ENCODE results near the gene TGFBRAP1.

- TF ChIP-seq CTCF (conservative IDR thresholded peaks at IDR 0.05; ENCODE audit: low read depth, low read length) (no peak), EZH2 (IDR thresholded peaks at IDR 0.05; ENCODE audit: borderline replicate concordance, low read depth, low read length, poor library complexity, severe bottlenecking) (no peak)
Observed at GRCh38 chr2:105257981-105258380, 71.6 kb downstream of the TGFBRAP1 start.
